NT2/D1 (cell line): ENCODE data around the gene USP17L18.
"Not testable (repeated sequence)": the region's sequence is repeated elsewhere in the genome, so short reads cannot be mapped to it uniquely, and the experiment has no call there.

Experiments
- SUZ12 ChIP-seq: IDR thresholded peaks from 2 replicates; pipeline ENCODE4 v1.6.1; 2011; ENCODE audit not compliant: insufficient read length, insufficient read depth; ENCODE audit errors: extremely low read depth
- YY1 ChIP-seq: IDR thresholded peaks from 2 replicates; pipeline ENCODE4 v1.6.1; 2011; ENCODE audit not compliant: insufficient read length, insufficient read depth

DNA sequence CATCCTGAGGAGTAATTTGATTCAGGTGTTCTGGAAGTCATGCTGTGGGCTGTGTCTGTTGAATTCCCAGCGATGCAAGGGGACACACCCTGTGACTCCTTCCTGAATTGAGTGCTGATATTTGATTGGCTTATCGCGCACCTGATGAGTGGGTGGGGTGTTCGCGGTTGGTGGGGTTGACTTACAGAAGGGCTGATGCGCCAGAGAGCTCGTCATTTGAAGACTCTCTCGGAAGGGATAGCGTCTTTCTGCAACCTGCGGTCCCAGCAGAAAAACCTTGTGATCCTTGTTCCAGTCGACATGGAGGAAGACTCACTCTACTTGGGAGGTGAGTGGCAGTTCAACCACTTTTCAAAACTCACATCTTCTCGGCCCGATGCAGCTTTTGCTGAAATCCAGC, 4.6 kb downstream of the USP17L18 start, which contains the start of gene USP17L19:
- not testable (repeated sequence) for TF ChIP-seq YY1, SUZ12
